H1 (cell line): ENCODE data around the gene HNRNPA1. TPM values are rescaled to one million over a fixed set of nuclear protein-coding genes. Genes with fewer than 3 reads are reported as not detected.

Source experiments
- BACH1 ChIP-seq: IDR thresholded peaks from 2 replicates; pipeline ENCODE4 v1.6.1; 2012; ENCODE audit warnings: low read length, improper control_type of control experiment
- CBX5 ChIP-seq: fragments of 300-800, 300-1000 bp; sonication (generic); IDR thresholded peaks from 2 replicates; pipeline ENCODE4 v1.7.1; 2016; ENCODE audit warnings: antibody characterized with exemption, low read length, low read depth
- CHD2 ChIP-seq: IDR thresholded peaks from 2 replicates; pipeline ENCODE4 v1.6.1; 2012; ENCODE audit warnings: low read length, improper control_type of control experiment
- JUN ChIP-seq: IDR thresholded peaks from 2 replicates; pipeline ENCODE4 v1.6.1; 2011; ENCODE audit warnings: low read depth, mild to moderate bottlenecking, improper control_type of control experiment, low read length
- KDM5A ChIP-seq: fragments of 200-600 bp; IDR thresholded peaks from 2 replicates; pipeline ENCODE4 v1.7.1; 2012; ENCODE audit warnings: mild to moderate bottlenecking, low read length, inconsistent platforms, mixed read lengths
- SIN3A ChIP-seq, 2 experiments: IDR thresholded peaks in 1 of 2; conservative IDR thresholded peaks in 1 of 2; 2 replicates each; pipeline ENCODE4 v1.6.1; 2011 to 2012; ENCODE audit warnings: low read length in 2 of 2, improper control_type of control experiment in 1 of 2, low read depth in 1 of 2, mild to moderate bottlenecking in 1 of 2
- SP1 ChIP-seq: IDR thresholded peaks from 2 replicates; pipeline ENCODE4 v1.6.1; 2011; ENCODE audit warnings: low read depth, low read length
- TEAD4 ChIP-seq: IDR thresholded peaks from 2 replicates; pipeline ENCODE4 v1.6.1; 2012; ENCODE audit warnings: low read depth, low read length, inconsistent platforms, mixed read lengths
- ZNF274 ChIP-seq: IDR thresholded peaks from 2 replicates; pipeline ENCODE4 v1.7.0; 2012; ENCODE audit warnings: low read length, borderline replicate concordance; ENCODE audit errors: extremely low read depth
- polyA plus RNA-seq, 7 experiments: library from polyadenylated mRNA; depleted of rRNA in 3 of 7; stranded (reverse) in 5 of 7; unstranded in 2 of 7; fragments of >200 nt in 5 of 7; fragments of 200-250 nt in 2 of 7; gene quantifications; 1 replicate in 5 of 7; 2 replicates in 1 of 7; 4 replicates in 1 of 7; pipeline versions ENCODE4 v1.2.1 to v1.2.3, GENCODE V29; 2011 to 2013; ENCODE audit warnings: missing spikeins in 2 of 7, mixed read lengths in 2 of 7
- total RNA-seq: library from RNA; stranded (reverse); fragmentation: NEBNext Ultra II Directional; extraction: Animal tissue kit (Norgen Biotek cat#: 25700); gene quantifications from 2 replicates; pipeline ENCODE4 v1.2.1, GENCODE V29; 2021
- TF ChIP-seq, protein P1 (sequence below): fragments of 300-600 bp; sonication (generic); IDR thresholded peaks from 2 replicates; pipeline ENCODE4 v1.7.1; 2012; ENCODE audit warnings: low read length, moderate library complexity, mild to moderate bottlenecking, inconsistent platforms; ENCODE audit not compliant: insufficient replicate concordance

The HNRNPA1 gene
- total and polyA plus RNA-seq, 2 of the 8 experiments (the other 6 are each of a cell fraction or from before 2014, with no cell fraction given): 835 to 2,738 TPM

GRCh38 chr12:54285150-54286041, 4.9 kb downstream of the HNRNPA1 start (continued):
- TF ChIP-seq, protein P1, sequence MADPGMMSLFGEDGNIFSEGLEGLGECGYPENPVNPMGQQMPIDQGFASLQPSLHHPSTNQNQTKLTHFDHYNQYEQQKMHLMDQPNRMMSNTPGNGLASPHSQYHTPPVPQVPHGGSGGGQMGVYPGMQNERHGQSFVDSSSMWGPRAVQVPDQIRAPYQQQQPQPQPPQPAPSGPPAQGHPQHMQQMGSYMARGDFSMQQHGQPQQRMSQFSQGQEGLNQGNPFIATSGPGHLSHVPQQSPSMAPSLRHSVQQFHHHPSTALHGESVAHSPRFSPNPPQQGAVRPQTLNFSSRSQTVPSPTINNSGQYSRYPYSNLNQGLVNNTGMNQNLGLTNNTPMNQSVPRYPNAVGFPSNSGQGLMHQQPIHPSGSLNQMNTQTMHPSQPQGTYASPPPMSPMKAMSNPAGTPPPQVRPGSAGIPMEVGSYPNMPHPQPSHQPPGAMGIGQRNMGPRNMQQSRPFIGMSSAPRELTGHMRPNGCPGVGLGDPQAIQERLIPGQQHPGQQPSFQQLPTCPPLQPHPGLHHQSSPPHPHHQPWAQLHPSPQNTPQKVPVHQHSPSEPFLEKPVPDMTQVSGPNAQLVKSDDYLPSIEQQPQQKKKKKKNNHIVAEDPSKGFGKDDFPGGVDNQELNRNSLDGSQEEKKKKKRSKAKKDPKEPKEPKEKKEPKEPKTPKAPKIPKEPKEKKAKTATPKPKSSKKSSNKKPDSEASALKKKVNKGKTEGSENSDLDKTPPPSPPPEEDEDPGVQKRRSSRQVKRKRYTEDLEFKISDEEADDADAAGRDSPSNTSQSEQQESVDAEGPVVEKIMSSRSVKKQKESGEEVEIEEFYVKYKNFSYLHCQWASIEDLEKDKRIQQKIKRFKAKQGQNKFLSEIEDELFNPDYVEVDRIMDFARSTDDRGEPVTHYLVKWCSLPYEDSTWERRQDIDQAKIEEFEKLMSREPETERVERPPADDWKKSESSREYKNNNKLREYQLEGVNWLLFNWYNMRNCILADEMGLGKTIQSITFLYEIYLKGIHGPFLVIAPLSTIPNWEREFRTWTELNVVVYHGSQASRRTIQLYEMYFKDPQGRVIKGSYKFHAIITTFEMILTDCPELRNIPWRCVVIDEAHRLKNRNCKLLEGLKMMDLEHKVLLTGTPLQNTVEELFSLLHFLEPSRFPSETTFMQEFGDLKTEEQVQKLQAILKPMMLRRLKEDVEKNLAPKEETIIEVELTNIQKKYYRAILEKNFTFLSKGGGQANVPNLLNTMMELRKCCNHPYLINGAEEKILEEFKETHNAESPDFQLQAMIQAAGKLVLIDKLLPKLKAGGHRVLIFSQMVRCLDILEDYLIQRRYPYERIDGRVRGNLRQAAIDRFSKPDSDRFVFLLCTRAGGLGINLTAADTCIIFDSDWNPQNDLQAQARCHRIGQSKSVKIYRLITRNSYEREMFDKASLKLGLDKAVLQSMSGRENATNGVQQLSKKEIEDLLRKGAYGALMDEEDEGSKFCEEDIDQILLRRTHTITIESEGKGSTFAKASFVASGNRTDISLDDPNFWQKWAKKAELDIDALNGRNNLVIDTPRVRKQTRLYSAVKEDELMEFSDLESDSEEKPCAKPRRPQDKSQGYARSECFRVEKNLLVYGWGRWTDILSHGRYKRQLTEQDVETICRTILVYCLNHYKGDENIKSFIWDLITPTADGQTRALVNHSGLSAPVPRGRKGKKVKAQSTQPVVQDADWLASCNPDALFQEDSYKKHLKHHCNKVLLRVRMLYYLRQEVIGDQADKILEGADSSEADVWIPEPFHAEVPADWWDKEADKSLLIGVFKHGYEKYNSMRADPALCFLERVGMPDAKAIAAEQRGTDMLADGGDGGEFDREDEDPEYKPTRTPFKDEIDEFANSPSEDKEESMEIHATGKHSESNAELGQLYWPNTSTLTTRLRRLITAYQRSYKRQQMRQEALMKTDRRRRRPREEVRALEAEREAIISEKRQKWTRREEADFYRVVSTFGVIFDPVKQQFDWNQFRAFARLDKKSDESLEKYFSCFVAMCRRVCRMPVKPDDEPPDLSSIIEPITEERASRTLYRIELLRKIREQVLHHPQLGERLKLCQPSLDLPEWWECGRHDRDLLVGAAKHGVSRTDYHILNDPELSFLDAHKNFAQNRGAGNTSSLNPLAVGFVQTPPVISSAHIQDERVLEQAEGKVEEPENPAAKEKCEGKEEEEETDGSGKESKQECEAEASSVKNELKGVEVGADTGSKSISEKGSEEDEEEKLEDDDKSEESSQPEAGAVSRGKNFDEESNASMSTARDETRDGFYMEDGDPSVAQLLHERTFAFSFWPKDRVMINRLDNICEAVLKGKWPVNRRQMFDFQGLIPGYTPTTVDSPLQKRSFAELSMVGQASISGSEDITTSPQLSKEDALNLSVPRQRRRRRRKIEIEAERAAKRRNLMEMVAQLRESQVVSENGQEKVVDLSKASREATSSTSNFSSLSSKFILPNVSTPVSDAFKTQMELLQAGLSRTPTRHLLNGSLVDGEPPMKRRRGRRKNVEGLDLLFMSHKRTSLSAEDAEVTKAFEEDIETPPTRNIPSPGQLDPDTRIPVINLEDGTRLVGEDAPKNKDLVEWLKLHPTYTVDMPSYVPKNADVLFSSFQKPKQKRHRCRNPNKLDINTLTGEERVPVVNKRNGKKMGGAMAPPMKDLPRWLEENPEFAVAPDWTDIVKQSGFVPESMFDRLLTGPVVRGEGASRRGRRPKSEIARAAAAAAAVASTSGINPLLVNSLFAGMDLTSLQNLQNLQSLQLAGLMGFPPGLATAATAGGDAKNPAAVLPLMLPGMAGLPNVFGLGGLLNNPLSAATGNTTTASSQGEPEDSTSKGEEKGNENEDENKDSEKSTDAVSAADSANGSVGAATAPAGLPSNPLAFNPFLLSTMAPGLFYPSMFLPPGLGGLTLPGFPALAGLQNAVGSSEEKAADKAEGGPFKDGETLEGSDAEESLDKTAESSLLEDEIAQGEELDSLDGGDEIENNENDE: no peak
- no peak for TF ChIP-seq TEAD4
- TF ChIP-seq SP1: no peak
- TF ChIP-seq CBX5: no peak
- TF ChIP-seq BACH1: no peak
- TF ChIP-seq KDM5A: no peak
- no peak for TF ChIP-seq ZNF274
- TF ChIP-seq SIN3A (conservative IDR thresholded peaks at IDR 0.05 in 1 of 2, IDR thresholded peaks at IDR 0.05 in 1 of 2; ENCODE audit: low read depth in 1 of 2, low read length in 2 of 2): no peak
- TF ChIP-seq JUN: no peak
- TF ChIP-seq CHD2: peak; percentile 40; the same call in 1 of the 2 replicates
